Hepatocyte (in vitro differentiated cells): ENCODE data around the gene PCDHGA10. TPM values are rescaled to one million over a fixed set of nuclear protein-coding genes. Genes with fewer than 3 reads are reported as not detected.
"Not testable (repeated sequence)": the region's sequence is repeated elsewhere in the genome, so short reads cannot be mapped to it uniquely, and the experiment has no call there.

Source experiments
- DNase-seq: peaks from one replicate; pipeline ENCODE4 v3.0.0-alpha.2; 2016; ENCODE audit warnings: low spot score
- H2AFZ ChIP-seq: fragments of 200-600 bp; sonication (generic); 2 replicates; pipeline ENCODE4 v1.6.0; 2016; ENCODE audit warnings: antibody characterized with exemption, mild to moderate bottlenecking
- H3K27ac ChIP-seq: fragments of 200-600 bp; sonication (generic); 2 replicates; pipeline ENCODE4 v1.5.1; 2016; ENCODE audit warnings: mild to moderate bottlenecking
- H3K27me3 ChIP-seq: fragments of 200-600 bp; sonication (generic); 2 replicates; pipeline ENCODE4 v1.6.1; 2016
- H3K36me3 ChIP-seq: fragments of 200-600 bp; sonication (generic); replicated peaks from 2 replicates; pipeline ENCODE4 v1.5.1; 2016; ENCODE audit warnings: low read depth; ENCODE audit not compliant: insufficient read depth
- H3K4me1 ChIP-seq: fragments of 200-600 bp; sonication (generic); 2 replicates; pipeline ENCODE4 v1.5.1; 2016; ENCODE audit warnings: mild to moderate bottlenecking, moderate library complexity; ENCODE audit not compliant: insufficient read depth
- H3K4me2 ChIP-seq: fragments of 200-600 bp; sonication (generic); 2 replicates; pipeline ENCODE4 v1.6.0; 2016
- H3K4me3 ChIP-seq: fragments of 200-600 bp; sonication (generic); 2 replicates; pipeline ENCODE4 v1.5.1; 2016; ENCODE audit warnings: mild to moderate bottlenecking
- H3K79me2 ChIP-seq: fragments of 200-600 bp; sonication (generic); 2 replicates; pipeline ENCODE4 v1.6.0; 2017; ENCODE audit warnings: mild to moderate bottlenecking
- H3K9me2 ChIP-seq: fragments of 200-600 bp; sonication (generic); replicated peaks from 2 replicates; pipeline ENCODE4 v1.6.0; 2017; ENCODE audit warnings: mild to moderate bottlenecking; ENCODE audit not compliant: insufficient read depth
- H3K9me3 ChIP-seq: fragments of 200-600 bp; sonication (generic); 2 replicates; pipeline ENCODE4 v1.5.1; 2016; ENCODE audit warnings: low read depth, mild to moderate bottlenecking
- H4K20me1 ChIP-seq: fragments of 200-600 bp; sonication (generic); 2 replicates; pipeline ENCODE4 v1.6.0; 2016; ENCODE audit warnings: mild to moderate bottlenecking; ENCODE audit not compliant: insufficient read depth, poor library complexity, severe bottlenecking
- EZH2 ChIP-seq: fragments of 200-600 bp; sonication (generic); IDR thresholded peaks from 2 replicates; pipeline ENCODE4 v1.6.1; 2016; ENCODE audit warnings: antibody characterized with exemption, mild to moderate bottlenecking, borderline replicate concordance
- EZH2phosphoT487 ChIP-seq: fragments of 200-600 bp; sonication (generic); IDR thresholded peaks from one replicate; pipeline ENCODE4 v1.6.1; 2018; ENCODE audit warnings: antibody characterized with exemption, mild to moderate bottlenecking, low read depth, moderate library complexity; ENCODE audit not compliant: unreplicated experiment, severe bottlenecking
- WGBS: methylation state at CpG from one replicate; pipeline ENCODE4 v1.1.6; 2016; ENCODE audit warnings: low lambda C conversion rate; ENCODE audit errors: missing lambda C conversion rate; 5-methylcytosine and 5-hydroxymethylcytosine counted together
- polyA plus RNA-seq: library from polyadenylated mRNA; unstranded; fragments of >200 nt; fragmentation: Nextera tagmentation; extraction: Ambion mirVana; gene quantifications from 2 replicates; pipeline ENCODE4 v1.2.1, GENCODE V29; 2016
- total RNA-seq: library from RNA; depleted of rRNA; stranded (reverse); fragments of >200 nt; gene quantifications from 2 replicates; pipeline ENCODE4 v1.2.3, GENCODE V29; 2014
- TF ChIP-seq, protein P1 (sequence below): fragments of 200-600 bp; sonication (generic); IDR thresholded peaks from 2 replicates; pipeline ENCODE4 v1.5.1; 2016; ENCODE audit warnings: antibody characterized with exemption, mild to moderate bottlenecking; ENCODE audit not compliant: poor library complexity

The PCDHGA10 gene
- total and polyA plus RNA-seq, 2 experiments from 2014 or later = 3.0 to 6.7 TPM

DNA sequence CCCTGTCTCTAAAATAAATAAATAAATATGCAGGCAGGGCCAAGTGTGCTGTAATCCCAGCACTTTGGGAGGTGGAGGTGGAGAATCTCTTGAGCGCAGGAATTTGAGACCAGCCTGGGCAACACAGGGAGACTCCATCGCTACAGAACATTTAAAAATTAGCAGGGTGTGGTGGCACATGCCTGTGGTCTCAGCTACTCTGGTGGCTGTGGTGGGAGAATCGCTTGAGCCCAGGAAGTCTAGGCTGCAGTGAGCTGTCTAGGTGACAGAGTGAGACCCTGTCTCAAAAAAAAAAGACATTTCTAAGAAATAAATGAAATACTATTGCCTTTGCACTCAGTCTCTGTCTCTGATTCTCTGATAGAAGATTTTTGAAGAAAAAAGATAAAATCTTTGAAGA lies 1.2 kb upstream of the PCDHGA10 start:
- H3K27me3 ChIP-seq = no peaks in the 10 kb centered on the region
- H3K9me3 ChIP-seq = peaks cover 43% of the 10 kb centered on the region

DNA sequence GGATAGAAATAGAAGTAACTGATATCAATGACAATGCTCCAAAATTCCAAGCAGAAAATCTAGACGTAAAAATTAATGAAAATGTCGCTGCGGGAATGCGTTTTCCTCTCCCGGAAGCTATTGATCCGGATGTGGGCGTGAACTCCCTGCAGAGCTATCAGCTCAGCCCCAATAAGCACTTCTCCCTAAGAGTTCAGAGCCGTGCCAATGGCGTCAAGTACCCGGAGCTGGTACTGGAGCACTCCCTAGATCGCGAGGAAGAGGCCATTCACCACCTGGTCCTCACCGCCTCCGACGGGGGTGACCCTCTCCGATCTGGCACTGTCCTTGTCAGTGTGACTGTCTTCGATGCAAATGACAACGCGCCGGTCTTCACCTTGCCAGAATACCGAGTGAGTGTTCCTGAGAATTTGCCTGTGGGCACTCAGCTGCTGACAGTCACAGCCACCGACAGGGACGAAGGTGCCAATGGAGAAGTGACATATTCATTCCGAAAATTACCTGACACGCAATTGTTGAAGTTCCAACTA lies 818 bp downstream of the PCDHGA10 start:
- Histone ChIP-seq H3K9me2 (no peaks in the 10 kb centered on the region), H2AFZ (peak overlapping the region; percentile 53), H3K9me3 (peaks cover 49% of the 10 kb centered on the region), H4K20me1 (no peaks in the 10 kb centered on the region), H3K79me2 (peaks cover 24% of the 10 kb centered on the region), H3K4me1 (no peaks in the 10 kb centered on the region), H3K27ac (no peak overlapping the region), H3K4me3 (peak overlapping the region; percentile 4), H3K27me3 (no peaks in the 10 kb centered on the region), H3K4me2 (peak overlapping the region; percentile 73), H3K36me3 (peaks cover 4% of the 10 kb centered on the region)
- DNase-seq = no peak
- WGBS = 74% methylated on average over 25 of the region's 25 CpGs
- no peak for TF ChIP-seq EZH2phosphoT487
- TF ChIP-seq, protein P1, sequence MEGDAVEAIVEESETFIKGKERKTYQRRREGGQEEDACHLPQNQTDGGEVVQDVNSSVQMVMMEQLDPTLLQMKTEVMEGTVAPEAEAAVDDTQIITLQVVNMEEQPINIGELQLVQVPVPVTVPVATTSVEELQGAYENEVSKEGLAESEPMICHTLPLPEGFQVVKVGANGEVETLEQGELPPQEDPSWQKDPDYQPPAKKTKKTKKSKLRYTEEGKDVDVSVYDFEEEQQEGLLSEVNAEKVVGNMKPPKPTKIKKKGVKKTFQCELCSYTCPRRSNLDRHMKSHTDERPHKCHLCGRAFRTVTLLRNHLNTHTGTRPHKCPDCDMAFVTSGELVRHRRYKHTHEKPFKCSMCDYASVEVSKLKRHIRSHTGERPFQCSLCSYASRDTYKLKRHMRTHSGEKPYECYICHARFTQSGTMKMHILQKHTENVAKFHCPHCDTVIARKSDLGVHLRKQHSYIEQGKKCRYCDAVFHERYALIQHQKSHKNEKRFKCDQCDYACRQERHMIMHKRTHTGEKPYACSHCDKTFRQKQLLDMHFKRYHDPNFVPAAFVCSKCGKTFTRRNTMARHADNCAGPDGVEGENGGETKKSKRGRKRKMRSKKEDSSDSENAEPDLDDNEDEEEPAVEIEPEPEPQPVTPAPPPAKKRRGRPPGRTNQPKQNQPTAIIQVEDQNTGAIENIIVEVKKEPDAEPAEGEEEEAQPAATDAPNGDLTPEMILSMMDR = no peak

More for the DNA sequence above, 1.2 kb upstream of the PCDHGA10 start:
- no peak overlapping the region for H3K27ac ChIP-seq
- H3K4me2 ChIP-seq = peak overlapping the region; percentile 41
- H4K20me1 ChIP-seq = no peaks in the 10 kb centered on the region
- peaks cover 25% of the 10 kb centered on the region for H3K79me2 ChIP-seq
- TF ChIP-seq EZH2 (no peak), EZH2phosphoT487 (no peak)
- TF ChIP-seq, protein P1 = no peak
- no peak overlapping the region for H3K4me3 ChIP-seq
- no peaks in the 10 kb centered on the region for H3K4me1 ChIP-seq
- H2AFZ ChIP-seq = no peak overlapping the region
- WGBS = 97% methylated on average over 3 of the region's 3 CpGs
- no peak for DNase-seq
- H3K36me3 ChIP-seq = peaks cover 7% of the 10 kb centered on the region
- no peaks in the 10 kb centered on the region for H3K9me2 ChIP-seq

DNA sequence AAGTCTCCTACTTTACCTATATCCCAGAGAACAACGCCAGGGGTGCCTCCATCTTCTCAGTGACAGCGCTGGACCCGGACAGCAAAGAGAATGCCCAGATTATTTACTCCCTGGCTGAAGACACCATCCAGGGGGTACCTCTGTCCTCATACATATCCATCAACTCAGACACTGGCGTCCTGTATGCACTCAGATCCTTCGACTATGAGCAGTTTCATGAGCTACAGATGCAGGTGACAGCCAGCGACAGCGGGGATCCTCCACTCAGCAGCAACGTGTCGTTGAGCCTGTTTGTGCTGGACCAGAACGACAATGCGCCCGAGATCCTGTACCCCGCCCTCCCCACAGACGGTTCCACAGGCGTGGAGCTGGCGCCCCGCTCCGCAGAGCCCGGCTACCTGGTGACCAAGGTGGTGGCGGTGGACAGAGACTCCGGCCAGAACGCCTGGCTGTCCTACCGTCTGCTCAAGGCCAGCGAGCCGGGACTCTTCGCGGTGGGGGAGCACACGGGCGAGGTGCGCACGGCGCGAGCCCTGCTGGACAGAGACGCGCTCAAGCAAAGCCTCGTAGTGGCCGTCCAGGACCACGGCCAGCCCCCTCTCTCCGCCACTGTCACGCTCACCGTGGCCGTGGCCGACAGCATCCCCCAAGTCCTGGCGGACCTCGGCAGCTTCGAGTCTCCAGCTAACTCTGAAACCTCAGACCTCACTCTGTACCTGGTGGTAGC lies 1.9 kb downstream of the PCDHGA10 start:
- H3K36me3 ChIP-seq, H4K20me1 ChIP-seq, DNase-seq, H3K27me3 ChIP-seq, H3K4me3 ChIP-seq, H2AFZ ChIP-seq, H3K9me2 ChIP-seq, H3K4me1 ChIP-seq, H3K27ac ChIP-seq, H3K4me2 ChIP-seq: not testable (repeated sequence)
- Histone ChIP-seq H3K9me3 (peaks cover 49% of the 10 kb centered on the region), H3K79me2 (peaks cover 16% of the 10 kb centered on the region)
- 99% methylated on average over 43 of the region's 46 CpGs for WGBS

DNA sequence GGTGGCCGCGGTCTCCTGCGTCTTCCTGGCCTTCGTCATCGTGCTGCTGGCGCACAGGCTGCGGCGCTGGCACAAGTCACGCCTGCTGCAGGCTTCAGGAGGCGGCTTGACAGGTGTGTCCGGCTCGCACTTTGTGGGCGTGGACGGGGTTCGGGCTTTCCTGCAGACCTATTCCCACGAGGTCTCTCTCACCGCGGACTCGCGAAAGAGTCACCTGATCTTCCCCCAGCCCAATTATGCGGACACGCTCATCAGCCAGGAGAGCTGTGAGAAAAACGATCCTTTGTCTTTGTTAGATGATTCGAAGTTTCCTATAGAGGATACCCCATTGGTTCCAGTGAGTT lies 2.5 kb downstream of the PCDHGA10 start:
- H3K4me2 ChIP-seq, H4K20me1 ChIP-seq, H3K4me3 ChIP-seq, H3K27me3 ChIP-seq, DNase-seq, H3K36me3 ChIP-seq, H3K4me1 ChIP-seq, H3K9me2 ChIP-seq, H3K27ac ChIP-seq, H2AFZ ChIP-seq: not testable (repeated sequence)
- Histone ChIP-seq H3K79me2 (peaks cover 17% of the 10 kb centered on the region), H3K9me3 (peaks cover 52% of the 10 kb centered on the region)
- WGBS = over 99% methylated on average over 22 of the region's 24 CpGs
